HCT116 (cell line): Measurements from ENCODE around the gene PLCB4.

Experiments
- CEBPB ChIP-seq: IDR thresholded peaks from 2 replicates; pipeline ENCODE4 v1.6.1; 2012; ENCODE audit warnings: low read depth
- EZH2 ChIP-seq: fragments of 200-600 bp; sonication (generic); IDR thresholded peaks from 2 replicates; pipeline ENCODE4 v1.6.1; 2017; ENCODE audit warnings: antibody characterized with exemption, mixed run types
- POLR2A ChIP-seq: IDR thresholded peaks from 2 replicates; pipeline ENCODE4 v1.7.0; 2011; ENCODE audit warnings: borderline replicate concordance; ENCODE audit not compliant: insufficient read depth, insufficient read length; ENCODE audit errors: extremely low read depth
- POLR2AphosphoS5 ChIP-seq: IDR thresholded peaks from 2 replicates; pipeline ENCODE4 v1.6.1; 2011; ENCODE audit warnings: mild to moderate bottlenecking, low read depth, low read length, moderate library complexity
- SIN3A ChIP-seq: IDR thresholded peaks from 2 replicates; pipeline ENCODE4 v1.6.1; 2012; ENCODE audit warnings: low read depth
- SP1 ChIP-seq: IDR thresholded peaks from 2 replicates; pipeline ENCODE4 v1.6.1; 2012; ENCODE audit warnings: low read depth
- TF ChIP-seq, protein P1 (sequence below), 3 experiments: fragments of 200-600 bp in 1 of 3; sonication (generic) in 1 of 3; IDR thresholded peaks in 2 of 3; conservative IDR thresholded peaks in 1 of 3; 2 replicates each; pipeline ENCODE4 v1.5.1; 2012 to 2017; ENCODE audit warnings: low read depth in 2 of 3, low read length in 2 of 3, antibody characterized with exemption in 1 of 3, borderline replicate concordance in 1 of 3, control low read depth in 1 of 3, mild to moderate bottlenecking in 1 of 3, mixed read lengths in 1 of 3, mixed run types in 1 of 3, moderate library complexity in 1 of 3; ENCODE audit not compliant: insufficient read depth in 1 of 3
- TF ChIP-seq, protein P2 (sequence below): IDR thresholded peaks from 2 replicates; pipeline ENCODE4 v1.6.1; 2012; ENCODE audit warnings: low read depth
- TF ChIP-seq, protein P3 (sequence below): IDR thresholded peaks from 2 replicates; pipeline ENCODE4 v1.6.1; 2012

DNA sequence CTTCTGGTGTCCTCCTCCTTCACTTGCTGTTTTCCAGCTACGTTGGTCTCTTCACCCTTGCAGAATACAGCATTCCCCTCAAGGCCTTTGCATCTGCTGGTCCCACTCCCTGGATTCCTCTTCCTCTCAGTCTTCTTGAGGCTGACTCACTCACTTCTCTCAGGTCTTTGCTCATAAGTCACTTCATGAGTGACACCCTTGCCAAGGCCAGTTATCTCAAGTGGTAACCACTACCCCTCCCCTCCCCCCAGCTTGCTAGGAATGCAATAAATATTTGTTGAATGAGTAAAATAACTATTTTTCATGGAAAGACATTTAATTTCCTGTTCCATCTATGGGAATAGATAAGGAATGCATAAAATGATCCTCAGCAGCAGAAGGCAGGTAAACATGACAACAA lies 131.7 kb downstream of the PLCB4 start:
- TF ChIP-seq, protein P1, sequence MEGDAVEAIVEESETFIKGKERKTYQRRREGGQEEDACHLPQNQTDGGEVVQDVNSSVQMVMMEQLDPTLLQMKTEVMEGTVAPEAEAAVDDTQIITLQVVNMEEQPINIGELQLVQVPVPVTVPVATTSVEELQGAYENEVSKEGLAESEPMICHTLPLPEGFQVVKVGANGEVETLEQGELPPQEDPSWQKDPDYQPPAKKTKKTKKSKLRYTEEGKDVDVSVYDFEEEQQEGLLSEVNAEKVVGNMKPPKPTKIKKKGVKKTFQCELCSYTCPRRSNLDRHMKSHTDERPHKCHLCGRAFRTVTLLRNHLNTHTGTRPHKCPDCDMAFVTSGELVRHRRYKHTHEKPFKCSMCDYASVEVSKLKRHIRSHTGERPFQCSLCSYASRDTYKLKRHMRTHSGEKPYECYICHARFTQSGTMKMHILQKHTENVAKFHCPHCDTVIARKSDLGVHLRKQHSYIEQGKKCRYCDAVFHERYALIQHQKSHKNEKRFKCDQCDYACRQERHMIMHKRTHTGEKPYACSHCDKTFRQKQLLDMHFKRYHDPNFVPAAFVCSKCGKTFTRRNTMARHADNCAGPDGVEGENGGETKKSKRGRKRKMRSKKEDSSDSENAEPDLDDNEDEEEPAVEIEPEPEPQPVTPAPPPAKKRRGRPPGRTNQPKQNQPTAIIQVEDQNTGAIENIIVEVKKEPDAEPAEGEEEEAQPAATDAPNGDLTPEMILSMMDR (IDR thresholded peaks at IDR 0.05 in 2 of 3, conservative IDR thresholded peaks at IDR 0.05 in 1 of 3; ENCODE audit: borderline replicate concordance in 1 of 3, insufficient read depth in 1 of 3, low read depth in 2 of 3, low read length in 2 of 3), result no peak
- TF ChIP-seq POLR2AphosphoS5 (no peak), EZH2 (no peak), SIN3A (0 out of 2 replicates have a peak, but pooled peaks have one; percentile 25), POLR2A (no peak), CEBPB (no peak), SP1 (peak; percentile 33; the same call in 1 of the 2 replicates)
- TF ChIP-seq, protein P2, sequence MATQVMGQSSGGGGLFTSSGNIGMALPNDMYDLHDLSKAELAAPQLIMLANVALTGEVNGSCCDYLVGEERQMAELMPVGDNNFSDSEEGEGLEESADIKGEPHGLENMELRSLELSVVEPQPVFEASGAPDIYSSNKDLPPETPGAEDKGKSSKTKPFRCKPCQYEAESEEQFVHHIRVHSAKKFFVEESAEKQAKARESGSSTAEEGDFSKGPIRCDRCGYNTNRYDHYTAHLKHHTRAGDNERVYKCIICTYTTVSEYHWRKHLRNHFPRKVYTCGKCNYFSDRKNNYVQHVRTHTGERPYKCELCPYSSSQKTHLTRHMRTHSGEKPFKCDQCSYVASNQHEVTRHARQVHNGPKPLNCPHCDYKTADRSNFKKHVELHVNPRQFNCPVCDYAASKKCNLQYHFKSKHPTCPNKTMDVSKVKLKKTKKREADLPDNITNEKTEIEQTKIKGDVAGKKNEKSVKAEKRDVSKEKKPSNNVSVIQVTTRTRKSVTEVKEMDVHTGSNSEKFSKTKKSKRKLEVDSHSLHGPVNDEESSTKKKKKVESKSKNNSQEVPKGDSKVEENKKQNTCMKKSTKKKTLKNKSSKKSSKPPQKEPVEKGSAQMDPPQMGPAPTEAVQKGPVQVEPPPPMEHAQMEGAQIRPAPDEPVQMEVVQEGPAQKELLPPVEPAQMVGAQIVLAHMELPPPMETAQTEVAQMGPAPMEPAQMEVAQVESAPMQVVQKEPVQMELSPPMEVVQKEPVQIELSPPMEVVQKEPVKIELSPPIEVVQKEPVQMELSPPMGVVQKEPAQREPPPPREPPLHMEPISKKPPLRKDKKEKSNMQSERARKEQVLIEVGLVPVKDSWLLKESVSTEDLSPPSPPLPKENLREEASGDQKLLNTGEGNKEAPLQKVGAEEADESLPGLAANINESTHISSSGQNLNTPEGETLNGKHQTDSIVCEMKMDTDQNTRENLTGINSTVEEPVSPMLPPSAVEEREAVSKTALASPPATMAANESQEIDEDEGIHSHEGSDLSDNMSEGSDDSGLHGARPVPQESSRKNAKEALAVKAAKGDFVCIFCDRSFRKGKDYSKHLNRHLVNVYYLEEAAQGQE, result no peak
- TF ChIP-seq, protein P3, sequence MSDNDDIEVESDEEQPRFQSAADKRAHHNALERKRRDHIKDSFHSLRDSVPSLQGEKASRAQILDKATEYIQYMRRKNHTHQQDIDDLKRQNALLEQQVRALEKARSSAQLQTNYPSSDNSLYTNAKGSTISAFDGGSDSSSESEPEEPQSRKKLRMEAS, result no peak
